Endothelial cell of hepatic sinusoid (primary cell): ENCODE results near the gene SLMAP.
"Not testable (repeated sequence)": the region's sequence is repeated elsewhere in the genome, so short reads cannot be mapped to it uniquely, and the experiment has no call there.

Source experiments
- in situ Hi-C: cut with HindIII; loops from 2 replicates; pipeline ENCODE4 v1.10.0; 2017; ENCODE audit warnings: low sequenced_read_pairs

SLMAP gene

DNA sequence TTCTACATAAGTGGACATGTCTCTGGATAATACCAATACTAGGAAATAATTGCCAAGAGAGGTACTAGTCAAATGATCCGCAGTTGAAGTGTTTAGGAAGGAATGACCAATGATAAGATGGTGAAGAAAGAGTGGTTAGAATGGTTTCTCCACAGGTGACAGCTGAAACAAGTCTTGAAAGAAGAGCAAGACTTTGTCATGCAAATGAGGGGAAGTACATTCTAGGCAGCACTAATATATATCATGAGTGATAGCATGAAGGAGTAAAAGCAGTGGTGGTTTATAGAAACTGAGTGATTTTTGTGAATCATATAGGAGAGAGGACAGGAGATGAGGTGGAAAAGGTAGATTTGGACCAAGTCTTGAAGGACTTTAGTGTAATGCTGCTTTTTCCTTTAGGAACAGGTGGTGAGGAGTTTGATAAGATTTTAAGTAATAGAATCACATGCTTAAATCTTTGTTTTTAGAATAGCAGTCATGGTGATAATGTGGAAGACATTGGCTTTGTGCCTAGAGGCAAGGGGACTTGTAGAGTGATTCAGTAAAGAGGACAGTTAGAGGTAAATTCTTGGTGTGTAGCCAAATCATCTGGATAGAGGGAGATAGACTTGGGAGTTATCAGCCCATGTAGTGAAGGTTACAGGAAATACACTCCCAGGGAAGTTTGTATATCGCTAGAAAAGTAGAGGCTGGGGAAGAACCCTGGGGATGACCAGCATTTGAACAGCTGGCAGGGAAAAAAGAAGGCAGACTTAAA lies 31.9 kb downstream of the SLMAP start:
- in situ Hi-C loops, result no loop called here

DNA sequence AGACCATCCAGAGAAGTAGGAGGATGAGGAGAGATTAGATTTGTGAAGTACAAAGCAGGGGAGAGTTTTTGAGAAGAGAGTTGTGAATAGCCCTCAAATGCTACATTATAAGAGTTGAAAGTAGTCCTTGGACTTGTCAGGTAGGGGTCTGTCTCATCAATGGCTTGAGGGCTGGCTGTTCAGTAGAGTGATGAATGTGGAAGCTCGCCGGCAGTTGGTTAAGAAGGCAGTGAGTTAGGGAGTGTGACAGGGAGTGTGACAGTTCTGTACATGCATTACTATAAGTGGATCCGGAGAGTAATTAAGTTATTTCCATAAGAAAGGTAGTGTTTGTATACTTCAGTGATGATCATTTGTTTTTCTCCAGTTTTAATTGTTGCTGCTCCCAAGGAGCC lies 32.5 kb downstream of the SLMAP start:
- in situ Hi-C loops, result no loop called here

DNA sequence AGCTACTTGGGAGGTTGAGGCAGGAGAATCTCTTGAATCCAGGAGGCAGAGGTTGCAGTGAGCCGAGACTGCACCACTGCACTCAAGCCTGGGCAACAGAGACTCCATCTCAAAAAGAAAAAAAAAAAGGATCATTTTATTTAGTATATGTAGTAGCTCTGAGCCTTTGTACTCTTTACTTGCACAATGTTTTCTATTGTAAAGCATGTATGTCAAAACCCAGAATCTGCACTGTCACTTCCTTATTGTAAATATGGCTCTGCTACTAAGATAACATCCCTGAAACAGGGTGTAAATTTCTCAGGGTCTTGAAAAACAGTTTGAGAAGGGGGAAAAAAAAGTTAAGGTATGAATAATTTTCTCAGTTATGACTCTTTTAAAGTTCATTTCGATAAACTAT lies 35.1 kb downstream of the SLMAP start:
- in situ Hi-C loops, result no loop called here

DNA sequence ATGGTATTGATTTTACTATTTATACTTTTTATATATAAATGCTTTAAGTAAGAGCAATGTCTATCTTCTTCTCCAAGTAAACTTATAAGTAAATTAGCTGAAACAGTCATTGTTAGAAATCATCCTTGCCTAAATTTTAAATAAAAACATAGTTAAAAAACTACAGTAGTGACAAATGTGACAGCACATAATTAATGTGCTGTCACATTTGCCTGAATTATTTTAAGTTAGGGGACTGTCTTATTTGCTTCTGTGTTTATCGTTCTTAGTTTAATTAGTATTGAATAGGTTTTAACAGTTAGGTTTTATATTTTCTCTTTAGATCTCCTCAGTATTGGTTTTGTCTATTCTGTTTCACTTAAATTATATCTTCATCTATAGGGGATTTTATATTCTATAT lies 36.1 kb downstream of the SLMAP start:
- in situ Hi-C loops, result no loop called here

DNA sequence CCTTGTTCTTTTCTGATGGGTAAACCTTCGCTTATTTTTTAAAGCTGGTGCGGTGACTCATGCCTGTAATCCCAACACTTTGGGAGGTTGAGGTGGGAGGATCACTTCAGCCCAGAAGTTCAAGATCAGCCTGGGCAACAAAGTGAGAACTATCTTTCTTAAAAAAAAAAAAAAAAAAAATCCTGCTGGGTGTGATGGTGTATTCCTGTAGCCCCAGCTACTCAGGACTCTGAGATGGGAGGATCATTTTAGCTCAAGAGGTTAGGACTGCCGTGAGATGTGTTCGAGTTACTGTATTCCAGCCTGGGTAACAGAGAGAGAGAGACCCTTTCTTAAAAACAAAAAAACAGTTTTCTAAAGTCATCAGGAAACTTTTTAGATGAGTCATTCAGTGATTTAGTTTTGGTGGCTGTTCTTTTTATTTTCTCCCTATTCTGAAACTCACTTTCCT lies 37.7 kb downstream of the SLMAP start:
- in situ Hi-C loops, result no loop called here

DNA sequence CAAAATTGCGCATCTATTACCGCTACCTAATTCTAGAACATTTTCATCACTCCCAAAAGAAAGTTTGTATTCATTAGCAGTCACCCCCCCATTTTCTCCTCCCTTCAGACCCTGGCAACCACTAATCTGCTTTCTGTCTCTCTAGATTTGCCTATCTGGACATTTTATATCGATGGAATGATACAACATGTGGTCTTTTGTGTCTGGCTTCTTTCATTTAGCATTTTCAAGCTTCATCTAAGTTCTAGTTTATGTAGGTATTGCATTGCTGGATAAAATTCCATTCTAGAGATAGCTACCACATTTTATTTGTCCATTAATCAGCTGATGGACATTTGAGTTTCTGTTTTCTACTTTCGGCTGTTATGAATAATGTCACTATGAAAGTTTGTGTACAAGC lies 38.4 kb downstream of the SLMAP start:
- in situ Hi-C loops, result no loop called here

DNA sequence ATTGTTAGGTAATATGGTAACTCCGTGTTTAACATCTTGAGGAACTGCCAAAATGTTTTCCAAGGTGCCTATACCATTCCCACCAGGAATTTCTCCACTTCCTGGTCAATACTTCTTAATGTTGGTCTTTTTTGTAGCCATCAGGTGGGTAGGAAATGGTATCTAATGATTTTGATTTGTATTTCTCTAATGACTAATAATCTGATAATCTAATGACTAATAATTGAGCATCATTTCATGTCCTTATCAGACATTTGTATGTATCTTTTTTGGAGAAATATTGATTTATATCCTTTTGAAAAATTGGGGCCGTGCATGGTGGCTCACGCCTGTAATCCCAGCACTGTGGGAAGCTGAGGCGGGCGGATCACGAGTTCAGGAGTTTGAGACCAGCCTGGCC lies 38.8 kb downstream of the SLMAP start:
- in situ Hi-C loops, result no loop called here

DNA sequence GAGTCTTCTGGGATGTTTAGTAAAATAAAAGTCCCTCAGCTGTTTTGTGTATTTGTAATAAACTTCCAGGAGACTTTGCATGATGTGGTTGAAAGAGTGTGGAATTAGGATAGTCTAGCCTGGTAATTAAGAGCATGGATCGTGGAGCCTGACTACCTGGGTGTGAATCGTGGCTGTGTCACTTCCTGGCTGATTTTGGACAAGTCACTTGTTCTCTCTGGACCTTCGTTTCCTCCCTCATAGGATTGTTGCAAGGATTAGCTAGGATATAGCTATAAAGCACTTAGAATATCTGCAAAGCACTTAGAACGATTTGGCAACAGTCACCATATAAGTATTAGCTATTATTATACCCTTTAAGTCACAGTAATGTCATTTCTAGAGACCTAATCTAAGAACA lies 40.2 kb downstream of the SLMAP start:
- in situ Hi-C loops, result no loop called here

DNA sequence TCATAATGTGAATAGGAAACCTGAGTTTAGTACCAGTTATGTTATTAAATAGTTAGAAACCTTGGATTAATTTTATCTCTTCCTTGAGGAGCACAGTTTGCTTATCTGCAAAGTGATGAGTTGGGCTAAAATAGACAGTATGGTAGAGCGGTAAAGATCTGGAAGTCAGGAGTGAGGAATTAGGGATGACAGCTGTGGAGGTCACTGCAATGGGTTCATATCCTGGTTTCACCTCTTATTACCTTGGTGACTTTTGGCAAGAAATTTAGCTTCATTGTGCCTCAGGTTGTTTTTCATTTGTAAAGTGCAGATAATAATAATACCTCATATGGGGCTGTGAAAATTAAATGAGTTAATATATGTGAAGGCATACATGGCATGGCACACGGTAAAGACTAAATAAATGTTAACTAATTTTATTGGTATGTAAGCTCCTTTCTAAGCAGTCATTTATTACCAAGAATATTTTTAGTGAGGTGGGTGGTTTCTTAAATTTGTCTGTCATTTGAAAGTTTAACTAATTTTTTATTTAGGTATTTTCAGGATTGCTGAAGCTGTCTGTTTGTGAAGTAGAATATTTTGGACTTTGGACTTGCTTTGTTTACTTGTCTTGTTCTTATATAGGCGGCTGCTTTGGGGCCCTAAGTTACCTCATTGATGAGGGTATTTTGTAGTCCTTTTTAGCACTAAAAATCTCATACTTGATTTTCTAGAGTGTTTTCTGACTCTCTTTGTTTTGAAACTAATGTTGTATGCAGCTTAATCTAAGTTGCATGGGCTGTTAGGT lies 41.8 kb downstream of the SLMAP start:
- in situ Hi-C loops, result no loop called here

DNA sequence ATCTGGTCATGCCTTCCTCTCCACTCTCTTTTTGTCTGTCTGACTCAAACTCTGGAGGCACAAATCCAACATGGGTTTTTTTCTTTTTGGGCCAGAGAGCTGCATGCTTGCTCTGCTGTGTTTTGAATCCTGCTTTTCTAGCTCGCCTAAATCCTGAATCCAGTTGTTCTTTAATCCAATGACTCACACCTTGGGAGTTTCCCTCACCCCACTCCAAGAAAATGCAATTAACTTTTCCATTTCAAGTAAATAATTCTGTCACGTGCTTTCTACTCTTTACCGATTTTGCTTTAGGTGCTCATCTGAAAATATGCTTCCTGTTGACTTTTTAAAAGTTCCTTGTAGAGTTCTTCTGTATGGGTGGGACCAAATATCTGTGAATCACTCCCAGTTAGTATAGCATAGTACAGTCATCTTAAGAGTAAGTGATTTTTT lies 47.6 kb downstream of the SLMAP start:
- in situ Hi-C loops, result no loop called here

DNA sequence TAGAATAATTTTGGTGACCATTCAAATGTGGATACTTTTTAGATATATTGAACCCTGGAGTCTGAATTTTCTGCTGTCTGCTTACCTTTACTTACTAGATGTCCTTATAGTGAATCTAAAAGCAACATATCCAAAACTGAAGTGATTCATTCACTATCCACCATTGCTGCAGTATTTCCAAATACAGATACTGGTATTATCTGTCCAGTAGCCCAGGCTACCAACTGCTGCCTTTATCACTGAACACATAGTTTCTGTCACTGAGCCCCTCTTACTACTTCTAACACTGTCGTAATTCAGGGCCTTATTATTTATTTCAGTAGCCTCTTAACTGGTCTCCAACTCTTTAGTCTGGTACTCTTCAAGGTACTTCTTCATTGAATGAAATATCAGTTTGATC lies 49.2 kb downstream of the SLMAP start:
- in situ Hi-C loops, result no loop called here

DNA sequence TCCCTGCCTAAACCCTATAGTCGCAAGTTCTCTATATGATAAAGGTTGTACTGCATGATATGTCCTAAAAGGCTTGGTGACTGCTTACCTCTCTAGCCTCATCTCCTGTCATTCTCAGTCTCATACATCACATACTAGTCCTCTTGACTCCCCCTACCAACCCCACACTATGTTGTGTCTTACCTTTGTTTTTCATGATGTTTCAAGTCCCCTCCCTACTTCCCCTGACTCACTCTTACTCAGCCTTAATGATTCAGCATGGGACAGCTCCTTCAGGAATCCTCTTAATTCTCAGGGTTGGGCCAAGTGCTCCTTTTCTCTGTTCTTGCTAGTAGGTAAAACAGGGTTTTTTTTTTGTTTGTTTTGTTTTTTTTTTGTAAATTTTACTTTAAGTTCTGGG lies 49.6 kb downstream of the SLMAP start:
- in situ Hi-C loops, result no loop called here

DNA sequence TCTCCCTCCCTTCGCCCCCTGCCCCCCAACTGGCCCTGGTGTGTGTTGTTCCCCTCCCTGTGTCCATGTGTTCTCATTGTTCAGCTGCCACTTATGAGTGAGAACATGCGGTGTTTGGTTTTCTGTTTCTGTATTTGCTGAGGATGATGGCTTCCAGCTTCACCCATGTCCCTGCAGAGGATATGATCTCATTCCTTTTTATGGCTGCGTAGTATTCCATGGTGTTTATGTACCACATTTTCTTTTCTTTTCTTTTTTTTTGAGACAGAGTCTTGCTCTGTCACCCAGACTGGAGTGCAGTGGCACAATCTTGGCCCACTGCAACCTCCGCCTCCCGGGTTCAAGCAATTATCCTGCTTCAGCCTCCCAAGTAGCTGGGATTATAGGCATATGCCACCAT lies 50.1 kb downstream of the SLMAP start:
- in situ Hi-C loops, result not testable (repeated sequence)

DNA sequence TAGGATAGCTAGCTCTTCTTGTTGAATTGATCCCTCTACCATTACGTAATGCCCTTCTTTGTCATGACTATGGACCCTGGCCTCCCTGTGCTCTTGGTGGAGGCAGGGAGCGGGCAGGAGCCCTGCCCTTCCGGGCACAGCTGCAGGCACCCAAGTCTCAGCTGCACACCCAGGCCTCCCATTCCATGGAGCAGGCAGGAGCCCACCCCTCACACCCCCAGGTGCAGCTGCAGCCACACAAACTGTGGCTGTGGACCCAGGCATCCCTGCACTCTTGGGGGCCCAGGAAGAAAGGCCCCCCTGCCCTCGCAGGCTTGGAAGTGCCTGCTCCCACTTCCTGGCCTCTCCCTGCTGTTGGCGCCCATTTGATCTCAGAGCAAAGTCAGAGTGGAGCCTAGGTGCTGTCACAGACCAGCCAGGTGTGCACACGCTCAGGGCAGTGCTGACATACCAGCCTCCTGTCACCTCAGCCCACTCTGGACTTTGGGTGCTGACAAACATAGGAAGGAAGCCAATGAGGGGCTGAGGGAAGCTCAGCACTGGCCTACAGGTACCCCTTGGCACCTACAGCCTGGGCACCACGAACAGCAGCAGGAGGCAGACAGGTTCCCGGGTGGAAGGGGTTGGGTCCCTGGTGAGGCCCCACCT lies 53.0 kb downstream of the SLMAP start:
- in situ Hi-C loops, result no loop called here

DNA sequence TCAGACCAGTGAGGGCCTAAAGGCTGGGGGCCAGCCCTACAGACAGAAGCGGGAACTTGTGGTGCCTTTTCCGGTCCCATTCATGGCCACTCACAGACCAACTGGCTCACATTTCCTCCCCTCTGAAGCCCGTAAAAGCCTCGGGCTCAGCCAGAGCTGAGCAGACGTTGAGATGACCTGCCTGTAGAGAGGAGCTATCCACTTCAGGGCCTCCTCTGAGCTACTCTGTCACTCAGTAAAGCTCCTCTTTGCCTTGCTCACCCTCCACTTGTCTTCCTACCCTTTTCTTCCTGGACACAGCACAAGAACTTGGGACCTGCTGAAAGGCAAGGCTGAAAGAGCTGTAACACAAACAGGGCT lies 53.5 kb downstream of the SLMAP start:
- in situ Hi-C loops, result no loop called here

DNA sequence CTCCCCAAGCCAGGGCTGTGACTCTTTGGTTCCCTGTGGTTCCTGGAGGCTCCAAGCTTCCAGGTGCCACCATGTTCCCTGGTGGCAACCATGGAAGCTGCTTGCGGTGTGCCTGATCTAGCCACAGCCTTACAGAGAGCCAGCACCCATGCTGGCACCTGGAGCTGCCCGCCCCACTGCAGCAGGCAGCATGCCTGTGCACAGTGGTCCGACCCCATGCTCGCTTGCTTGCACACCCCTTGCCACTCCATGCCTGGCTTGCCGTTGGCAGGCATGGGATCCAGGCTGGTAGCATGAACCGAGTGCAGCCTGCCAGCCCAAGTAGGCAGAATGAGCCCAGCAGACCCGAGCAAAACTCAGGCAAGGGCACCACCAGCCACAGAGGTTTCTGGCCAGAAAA lies 53.9 kb downstream of the SLMAP start:
- in situ Hi-C loops, result loop anchor here (5.0 to 10.0 kb wide), 2 partner anchors 55 to 143 kb away; partner anchors contain the start of gene SLMAP

DNA sequence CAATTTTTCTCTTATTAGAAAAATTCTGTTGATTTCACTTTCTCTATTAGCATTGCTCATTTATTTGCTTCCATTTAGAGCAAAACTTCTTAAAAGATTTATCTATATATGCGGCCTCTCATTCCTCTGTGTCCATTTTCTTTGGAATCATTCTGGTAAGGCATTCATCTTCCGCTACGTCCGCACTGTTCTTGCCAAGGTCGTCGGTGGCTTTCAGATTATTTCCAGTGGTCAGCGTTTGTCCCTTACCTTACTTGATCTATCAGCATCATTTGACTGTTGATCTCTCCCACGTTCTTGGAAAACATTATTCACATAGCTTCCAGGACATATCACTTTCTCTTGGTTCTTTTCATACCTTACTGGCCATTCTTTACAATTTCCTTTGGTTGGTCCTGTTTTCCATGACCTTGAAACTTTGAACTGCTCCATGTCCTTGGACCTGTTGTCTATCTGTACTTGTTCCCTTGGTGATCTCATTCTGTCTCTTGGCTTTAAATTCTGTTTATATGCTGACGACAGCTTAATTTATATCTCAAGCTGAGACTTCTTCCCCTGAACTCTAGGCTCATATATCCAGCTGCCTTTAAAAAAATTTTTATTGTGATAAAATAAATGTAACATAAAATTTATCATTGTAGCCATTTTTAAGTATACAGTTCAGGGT lies 54.5 kb downstream of the SLMAP start:
- in situ Hi-C loops, result loop anchor here (5.0 to 10.0 kb wide), 2 partner anchors 56 to 143 kb away; partner anchors contain the start of gene SLMAP

DNA sequence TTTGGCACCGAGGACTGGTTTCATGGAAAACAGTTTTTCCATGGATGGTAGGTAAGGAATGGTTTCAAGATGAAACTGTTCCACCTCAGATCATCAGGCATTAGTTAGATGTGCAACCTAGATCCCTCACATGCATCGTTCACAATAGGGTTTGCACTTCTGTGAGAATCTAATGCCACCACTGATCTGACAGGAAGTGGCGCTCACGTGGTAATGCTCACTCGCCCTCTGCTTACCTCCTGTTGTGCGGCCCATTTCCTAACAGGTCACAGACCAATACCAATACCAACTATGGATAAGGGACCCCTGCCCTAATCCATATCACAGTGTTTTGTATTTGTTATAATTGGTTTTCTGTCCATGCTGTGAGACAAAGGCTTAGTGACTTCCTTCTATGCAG lies 58.9 kb downstream of the SLMAP start:
- in situ Hi-C loops, result loop anchor here (10.0 kb wide), 1 partner anchor 60 kb away; the partner anchor contains the start of gene SLMAP

DNA sequence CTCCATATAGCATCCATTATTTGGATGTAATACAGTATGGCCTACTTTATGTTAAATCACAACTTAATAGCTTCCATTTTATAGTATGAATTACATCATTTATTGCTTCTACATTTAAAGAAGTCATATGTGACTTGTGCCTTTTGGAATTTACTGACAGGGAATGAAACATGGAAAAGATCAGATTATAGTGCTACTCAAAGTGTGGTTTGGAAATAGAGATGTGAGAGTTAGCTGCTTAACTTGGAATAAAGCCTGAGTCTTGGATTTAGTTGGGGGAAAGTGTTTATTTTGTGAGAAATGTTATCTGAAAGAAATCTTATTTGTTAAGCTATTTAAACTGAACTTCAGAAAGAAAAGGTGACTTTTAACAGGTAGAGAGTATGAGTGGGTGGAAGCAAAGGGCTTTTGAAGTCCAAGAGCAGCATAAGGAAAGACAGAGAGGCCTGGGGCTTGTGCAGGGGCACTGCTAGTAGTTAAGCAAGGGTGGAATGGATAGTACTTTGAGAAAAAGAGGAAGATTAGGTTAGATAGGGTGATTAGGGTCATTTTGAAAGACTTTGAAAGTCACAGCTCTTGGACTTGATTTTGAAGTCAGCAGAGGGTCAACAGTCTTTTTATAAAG lies 60.5 kb downstream of the SLMAP start:
- in situ Hi-C loops, result loop anchor here (10.0 kb wide), 1 partner anchor 62 kb away; the partner anchor contains the start of gene SLMAP

DNA sequence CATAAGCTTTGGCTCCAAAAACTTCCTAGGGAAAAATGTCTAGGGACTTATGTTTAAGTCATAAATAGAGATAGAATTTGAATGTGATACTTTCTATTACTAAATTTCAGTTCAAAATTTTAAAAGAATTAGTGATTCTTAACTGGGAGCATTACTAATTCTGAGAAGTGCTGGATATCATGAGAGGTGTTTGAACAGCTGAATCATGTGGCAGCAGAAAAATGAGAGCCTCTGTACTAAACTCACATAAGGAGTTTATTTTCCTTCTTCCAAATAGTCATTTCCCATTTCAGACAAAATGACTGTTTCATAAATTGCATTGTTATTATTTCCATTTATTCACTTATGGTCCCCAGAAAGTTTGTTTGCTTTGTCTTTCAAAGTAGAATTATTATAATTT lies 62.7 kb downstream of the SLMAP start:
- in situ Hi-C loops, result loop anchor here (10.0 kb wide), 1 partner anchor 64 kb away; the partner anchor contains the start of gene SLMAP
